ENCODE measurements around the gene AKAP9.

GRCh38 chr7:92133737-92134270 is 193.1 kb downstream of the AKAP9 start:
- TF ChIP-seq CTCF (IDR thresholded peaks at IDR 0.05) (peak; percentile 40 to 73), EP300 (IDR thresholded peaks at IDR 0.05) (no peak)

Measured in suprapubic skin (tissue), 3 donors.